Endothelial cell of umbilical vein (primary cell): ENCODE measurements around the gene LHFPL6. TPM values are rescaled to one million over a fixed set of nuclear protein-coding genes. Genes with fewer than 3 reads are reported as not detected.

Experiments
- BruUV-seq: library from RNA; stranded (reverse); fragments of 400-500 nt; replicated peaks from 2 replicates; lab custom pipeline; 2021; lab: Mats Ljungman, UMichigan
- CTCF ChIA-PET: fragments of 300-600, 350-600 bp; sonication (Branson Sonifier 250); formaldehyde crosslinking; loops from one replicate; lab custom pipeline; 2021; ENCODE audit warnings: antibody characterized with exemption, inconsistent platforms; lab: Charles Lee
- POLR2A ChIA-PET: fragments of 300-600, 350-600 bp; sonication (Branson Sonifier 250); formaldehyde crosslinking; loops from one replicate; lab custom pipeline; 2021; ENCODE audit warnings: antibody characterized with exemption, inconsistent platforms; lab: Charles Lee
- DNase-seq: peaks from one replicate; pipeline ENCODE4 v3.0.0-alpha.2; 2011; ENCODE audit warnings: low read depth, low spot score
- FAIRE-seq: peaks from 2 replicates; lab custom pipeline; 2011; peaks lifted over from hg19 to GRCh38; lab: Jason Lieb, UNC
- H2AFZ ChIP-seq: 2 replicates; pipeline ENCODE4 v1.6.0; 2012; ENCODE audit warnings: low read depth, low read length, control low read depth, inconsistent platforms
- H3K27ac ChIP-seq: 2 replicates; pipeline ENCODE4 v1.5.1; 2011; ENCODE audit warnings: low read depth, mild to moderate bottlenecking, control low read depth, low read length, moderate library complexity; ENCODE audit not compliant: insufficient read depth
- H3K27me3 ChIP-seq, 2 experiments: 2 replicates each; pipeline versions ENCODE4 v1.6.0 to v1.6.1; 2011; ENCODE audit warnings: low read length in 2 of 2, mixed read lengths in 1 of 2; ENCODE audit not compliant: control insufficient read depth in 2 of 2, insufficient read depth in 2 of 2
- H3K36me3 ChIP-seq, 2 experiments: 2 replicates in 1 of 2; 3 replicates in 1 of 2; pipeline ENCODE4 v1.5.1; 2011; ENCODE audit warnings: low read length in 2 of 2, mild to moderate bottlenecking in 1 of 2, moderate library complexity in 1 of 2; ENCODE audit not compliant: control insufficient read depth in 2 of 2, insufficient read depth in 2 of 2; ENCODE audit errors: extremely low read depth in 1 of 2
- H3K4me1 ChIP-seq: 3 replicates; pipeline ENCODE4 v1.5.1; 2011; ENCODE audit warnings: mild to moderate bottlenecking, low read length; ENCODE audit not compliant: control insufficient read depth, insufficient read depth; ENCODE audit errors: extremely low read depth
- H3K4me2 ChIP-seq: 2 replicates; pipeline ENCODE4 v1.6.1; 2011; ENCODE audit warnings: low read length, control low read depth, mixed read lengths; ENCODE audit not compliant: insufficient read depth
- H3K4me3 ChIP-seq, 3 experiments: fragments of 200-600 bp in 1 of 3; sonication (generic), shearing (Covaris generic) in 1 of 3; replicated peaks in 1 of 3; 2 replicates each; pipeline ENCODE4 v1.5.1; 2011 to 2016; ENCODE audit warnings: control low read depth in 3 of 3, low read length in 3 of 3, mild to moderate bottlenecking in 2 of 3, inconsistent platforms in 1 of 3, low read depth in 1 of 3, moderate library complexity in 1 of 3; ENCODE audit not compliant: insufficient read depth in 1 of 3
- H3K79me2 ChIP-seq: 2 replicates; pipeline ENCODE4 v1.6.0; 2012; ENCODE audit warnings: low read length, inconsistent platforms; ENCODE audit not compliant: control insufficient read depth, insufficient read depth
- H3K9ac ChIP-seq: replicated peaks from 2 replicates; pipeline ENCODE3; 2011; ENCODE audit warnings: low read length, control low read depth; ENCODE audit not compliant: insufficient read depth; ENCODE audit errors: extremely low read depth
- H3K9me1 ChIP-seq: replicated peaks from 3 replicates; pipeline ENCODE4 v1.6.0; 2011; ENCODE audit warnings: mild to moderate bottlenecking, low read length; ENCODE audit not compliant: control insufficient read depth, insufficient read depth; ENCODE audit errors: extremely low read depth
- H3K9me3 ChIP-seq: replicated peaks from 2 replicates; pipeline ENCODE4 v1.5.1; 2012; ENCODE audit warnings: low read length, inconsistent platforms; ENCODE audit not compliant: control insufficient read depth, insufficient read depth
- H4K20me1 ChIP-seq: replicated peaks from 2 replicates; pipeline ENCODE3; 2011; ENCODE audit warnings: mild to moderate bottlenecking, low read length; ENCODE audit not compliant: control insufficient read depth, insufficient read depth; ENCODE audit errors: extremely low read depth
- CTCF ChIP-seq, 2 donors: IDR thresholded peaks; 1 replicate in 1 of 2; 2 replicates in 1 of 2; pipeline ENCODE4 v1.5.1; 2011; ENCODE audit warnings: low read length in 2 of 2, mild to moderate bottlenecking in 2 of 2, moderate library complexity in 2 of 2, control low read depth in 1 of 2, inconsistent platforms in 1 of 2, low read depth in 1 of 2; ENCODE audit not compliant: insufficient read depth in 1 of 2; ENCODE audit errors: extremely low read depth in 1 of 2
- EZH2 ChIP-seq: IDR thresholded peaks from 2 replicates; pipeline ENCODE4 v1.6.1; 2012; ENCODE audit warnings: borderline replicate concordance, low read depth, mild to moderate bottlenecking, moderate library complexity, low read length, inconsistent platforms; ENCODE audit not compliant: severe bottlenecking
- FOS ChIP-seq: IDR thresholded peaks from 2 replicates; pipeline ENCODE4 v1.6.1; 2011; ENCODE audit warnings: mild to moderate bottlenecking, low read length, moderate library complexity, borderline replicate concordance; ENCODE audit not compliant: insufficient read depth
- GATA2 ChIP-seq: IDR thresholded peaks from 2 replicates; pipeline ENCODE4 v1.7.0; 2011; ENCODE audit warnings: low read depth, mild to moderate bottlenecking, moderate library complexity, mixed read lengths, low read length; ENCODE audit not compliant: insufficient read length, insufficient read depth
- JUN ChIP-seq: IDR thresholded peaks from 2 replicates; pipeline ENCODE4 v1.6.1; 2011; ENCODE audit warnings: borderline replicate concordance, low read depth; ENCODE audit not compliant: insufficient read length, insufficient read depth
- MAX ChIP-seq: IDR thresholded peaks from 2 replicates; pipeline ENCODE4 v1.6.1; 2011; ENCODE audit not compliant: insufficient read depth, insufficient read length
- MYC ChIP-seq: IDR thresholded peaks from one replicate; pipeline ENCODE4 v1.6.1; 2011; ENCODE audit warnings: mild to moderate bottlenecking, low read depth, low read length
- POLR2A ChIP-seq: IDR thresholded peaks from 2 replicates; pipeline ENCODE4 v1.6.1; 2012; ENCODE audit warnings: low read depth, mild to moderate bottlenecking, control low read depth, low read length
- POLR2AphosphoS5 ChIP-seq: IDR thresholded peaks from 2 replicates; pipeline ENCODE4 v1.6.1; 2012; ENCODE audit warnings: low read depth, mild to moderate bottlenecking, control low read depth, low read length, moderate library complexity; ENCODE audit not compliant: insufficient read depth
- dilution Hi-C: fragments of 300-500 bp; cut with MboI; formaldehyde crosslinking; loops from one replicate; pipeline ENCODE4 v1.15.0; 2019; ENCODE audit warnings: low sequenced_read_pairs; ENCODE audit not compliant: extremely low pct_ligation_motif_present
- intact Hi-C: fragments of 100-400 bp; cut with micrococcal nuclease; formaldehyde crosslinking; loops from one replicate; pipeline ENCODE4 v1.10.0; 2022
- polyA plus RNA-seq, 4 experiments: library from polyadenylated mRNA; depleted of rRNA in 3 of 4; stranded (reverse) in 3 of 4; unstranded in 1 of 4; fragments of >200 nt; gene quantifications; 2 replicates each; pipeline versions ENCODE4 v1.2.1 to v1.2.3, GENCODE V29; 2011 to 2012; ENCODE audit warnings: missing spikeins in 1 of 4
- total RNA-seq: library from RNA; stranded (reverse); gene quantifications from 2 replicates; pipeline ENCODE4 v1.2.3, GENCODE V29; 2021

Gene LHFPL6
- total and polyA plus RNA-seq, 2 donors (not counting 3 experiments of a cell fraction or from before 2014, with no cell fraction given): 17.5 to 19.4 TPM

- intact Hi-C loops (no loop called here), dilution Hi-C loops (no loop called here)
- POLR2A ChIA-PET: no interaction called here
- H4K20me1 ChIP-seq: no peaks in the 10 kb centered on the region
- H3K79me2 ChIP-seq: no peaks in the 10 kb centered on the region
- H3K9me1 ChIP-seq: no peaks in the 10 kb centered on the region
- TF ChIP-seq MYC (no peak), CTCF (IDR thresholded peaks at IDR 0.05; ENCODE audit: extremely low read depth in 1 of 2, insufficient read depth in 1 of 2, low read depth in 1 of 2, low read length in 2 of 2) (no peak), POLR2AphosphoS5 (no peak), MAX (no peak), FOS (no peak), POLR2A (no peak), JUN (no peak), GATA2 (no peak), EZH2 (no peak)
- no peaks in the 10 kb centered on the region for H3K27me3 ChIP-seq
- no peak overlapping the region for H3K4me2 ChIP-seq
- no peak for FAIRE-seq
- no peak overlapping the region for H3K27ac ChIP-seq
- H3K4me1 ChIP-seq: no peaks in the 10 kb centered on the region
- no TSS peak for BruUV-seq
- H3K9me3 ChIP-seq: no peaks in the 10 kb centered on the region
- H3K9ac ChIP-seq: no peak overlapping the region
- no peaks in the 10 kb centered on the region for H3K36me3 ChIP-seq
- no peak for DNase-seq
- no peak overlapping the region for H3K4me3 ChIP-seq
- no peak overlapping the region for H2AFZ ChIP-seq
- CTCF ChIA-PET: interaction anchor here (0.8 kb wide), 1 partner anchor 10 kb away, joined by 5 read pairs; no protein-coding TSS in a partner anchor
These were observed 14.6 kb downstream of the LHFPL6 start for GRCh38 chr13:39588384-39588783.
